ENCODE results near the gene PHC3.
"Not testable (repeated sequence)": the region's sequence is repeated elsewhere in the genome, so short reads cannot be mapped to it uniquely, and the experiment has no call there.

GRCh38 chr3:170206164-170206762 lies 24.7 kb upstream of the PHC3 start:
- TF ChIP-seq MAX (IDR thresholded peaks at IDR 0.05); TAF1 (CRISPR knock-in tag; IDR thresholded peaks at IDR 0.05); SP2 (CRISPR knock-in tag; IDR thresholded peaks at IDR 0.05); JUND (CRISPR knock-in tag; IDR thresholded peaks at IDR 0.05); PAX8 (CRISPR knock-in tag; IDR thresholded peaks at IDR 0.05; ENCODE audit: borderline replicate concordance); ZBTB43 (CRISPR knock-in tag; conservative IDR thresholded peaks at IDR 0.05); BRCA1 (CRISPR knock-in tag; IDR thresholded peaks at IDR 0.05): not testable (repeated sequence)
